ENCODE measurements around the gene PRKCG.

The PRKCG gene

DNA sequence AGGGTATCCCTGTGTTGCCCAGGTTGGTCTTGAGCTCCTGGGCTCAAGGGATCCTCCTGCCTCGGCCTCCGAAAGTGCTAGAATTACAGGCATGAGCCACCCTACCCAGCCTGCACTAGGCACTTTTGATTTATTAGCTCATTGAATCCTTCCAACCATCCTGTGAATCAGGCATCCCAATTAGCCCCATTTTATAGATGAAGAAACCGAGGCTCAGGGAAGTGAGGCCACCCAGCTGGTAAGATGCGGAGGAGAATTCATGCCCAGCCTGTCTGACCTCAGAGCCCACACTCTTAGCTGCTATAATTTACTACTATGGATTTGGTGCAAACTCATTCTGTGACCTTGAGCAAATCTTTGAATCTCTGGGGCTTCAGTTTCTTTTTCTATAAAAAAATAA, 62.9 kb downstream of the PRKCG start:
- Histone ChIP-seq H3K27me3 (ENCODE audit: insufficient read depth, low read length) (no peaks in the 10 kb centered on the region), H3K4me1 (ENCODE audit: insufficient read depth, low read length, severe bottlenecking) (no peaks in the 10 kb centered on the region), H3K9me3 (ENCODE audit: low read length) (no peaks in the 10 kb centered on the region), H4K20me1 (ENCODE audit: insufficient read depth, low read length) (no peaks in the 10 kb centered on the region), H3K36me3 (ENCODE audit: insufficient read depth, low read length) (no peaks in the 10 kb centered on the region), H2AFZ (ENCODE audit: low read length) (no peak overlapping the region), H3F3A (ENCODE audit: insufficient read depth, low read length) (no peaks in the 10 kb centered on the region), H3K9me2 (ENCODE audit: low read depth, low read length) (no peaks in the 10 kb centered on the region), H3K4me2 (ENCODE audit: low read length) (no peak overlapping the region), H3K79me2 (ENCODE audit: insufficient read depth, low read length) (no peaks in the 10 kb centered on the region), H3K9ac (ENCODE audit: low read length) (no peak overlapping the region), H3K4me3 (ENCODE audit: low read depth, low read length, poor library complexity, severe bottlenecking) (no peak overlapping the region), H3K27ac (ENCODE audit: low read depth, low read length, poor library complexity, severe bottlenecking) (no peak overlapping the region)
- TF ChIP-seq, protein P1, sequence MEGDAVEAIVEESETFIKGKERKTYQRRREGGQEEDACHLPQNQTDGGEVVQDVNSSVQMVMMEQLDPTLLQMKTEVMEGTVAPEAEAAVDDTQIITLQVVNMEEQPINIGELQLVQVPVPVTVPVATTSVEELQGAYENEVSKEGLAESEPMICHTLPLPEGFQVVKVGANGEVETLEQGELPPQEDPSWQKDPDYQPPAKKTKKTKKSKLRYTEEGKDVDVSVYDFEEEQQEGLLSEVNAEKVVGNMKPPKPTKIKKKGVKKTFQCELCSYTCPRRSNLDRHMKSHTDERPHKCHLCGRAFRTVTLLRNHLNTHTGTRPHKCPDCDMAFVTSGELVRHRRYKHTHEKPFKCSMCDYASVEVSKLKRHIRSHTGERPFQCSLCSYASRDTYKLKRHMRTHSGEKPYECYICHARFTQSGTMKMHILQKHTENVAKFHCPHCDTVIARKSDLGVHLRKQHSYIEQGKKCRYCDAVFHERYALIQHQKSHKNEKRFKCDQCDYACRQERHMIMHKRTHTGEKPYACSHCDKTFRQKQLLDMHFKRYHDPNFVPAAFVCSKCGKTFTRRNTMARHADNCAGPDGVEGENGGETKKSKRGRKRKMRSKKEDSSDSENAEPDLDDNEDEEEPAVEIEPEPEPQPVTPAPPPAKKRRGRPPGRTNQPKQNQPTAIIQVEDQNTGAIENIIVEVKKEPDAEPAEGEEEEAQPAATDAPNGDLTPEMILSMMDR (IDR thresholded peaks at IDR 0.05; ENCODE audit: low read length), result no peak
- no peak for TF ChIP-seq EZH2 (IDR thresholded peaks at IDR 0.05; ENCODE audit: borderline replicate concordance, low read length)

DNA sequence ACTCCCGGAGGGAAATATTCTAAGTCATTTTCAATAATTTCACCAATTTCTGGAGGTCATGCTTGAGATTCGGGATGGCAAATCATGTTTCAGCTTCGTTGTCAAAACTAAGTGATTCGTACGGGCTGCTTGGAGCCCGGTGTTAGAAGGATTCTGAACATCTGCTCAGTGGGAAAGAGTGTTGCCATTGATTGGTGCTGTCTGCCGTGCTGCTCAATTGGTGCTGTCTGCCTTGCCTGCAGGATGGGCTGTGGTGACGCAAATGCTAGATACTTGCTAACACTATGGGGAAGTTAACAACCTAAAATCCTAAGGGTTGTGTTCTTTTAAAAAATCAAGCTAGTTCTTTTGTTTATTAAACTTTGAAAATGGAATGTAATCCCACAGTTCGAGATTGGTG, 63.4 kb downstream of the PRKCG start:
- H3K27me3 ChIP-seq (ENCODE audit: insufficient read depth, low read length), result no peaks in the 10 kb centered on the region
- no peaks in the 10 kb centered on the region for H3K9me2 ChIP-seq (ENCODE audit: low read depth, low read length)
- H3K79me2 ChIP-seq (ENCODE audit: insufficient read depth, low read length), result no peaks in the 10 kb centered on the region
- no peak overlapping the region for H3K4me2 ChIP-seq (ENCODE audit: low read length)
- H2AFZ ChIP-seq (ENCODE audit: low read length), result no peak overlapping the region
- no peaks in the 10 kb centered on the region for H3F3A ChIP-seq (ENCODE audit: insufficient read depth, low read length)
- H3K27ac ChIP-seq (ENCODE audit: low read depth, low read length, poor library complexity, severe bottlenecking), result no peak overlapping the region
- H3K4me3 ChIP-seq (ENCODE audit: low read depth, low read length, poor library complexity, severe bottlenecking), result no peak overlapping the region
- H3K9me3 ChIP-seq (ENCODE audit: low read length), result no peaks in the 10 kb centered on the region
- H4K20me1 ChIP-seq (ENCODE audit: insufficient read depth, low read length), result no peaks in the 10 kb centered on the region
- no peaks in the 10 kb centered on the region for H3K36me3 ChIP-seq (ENCODE audit: insufficient read depth, low read length)
- TF ChIP-seq, protein P1 (IDR thresholded peaks at IDR 0.05; ENCODE audit: low read length), result no peak
- TF ChIP-seq EZH2 (IDR thresholded peaks at IDR 0.05; ENCODE audit: borderline replicate concordance, low read length), result no peak
- no peak overlapping the region for H3K9ac ChIP-seq (ENCODE audit: low read length)
- H3K4me1 ChIP-seq (ENCODE audit: insufficient read depth, low read length, severe bottlenecking), result no peaks in the 10 kb centered on the region

DNA sequence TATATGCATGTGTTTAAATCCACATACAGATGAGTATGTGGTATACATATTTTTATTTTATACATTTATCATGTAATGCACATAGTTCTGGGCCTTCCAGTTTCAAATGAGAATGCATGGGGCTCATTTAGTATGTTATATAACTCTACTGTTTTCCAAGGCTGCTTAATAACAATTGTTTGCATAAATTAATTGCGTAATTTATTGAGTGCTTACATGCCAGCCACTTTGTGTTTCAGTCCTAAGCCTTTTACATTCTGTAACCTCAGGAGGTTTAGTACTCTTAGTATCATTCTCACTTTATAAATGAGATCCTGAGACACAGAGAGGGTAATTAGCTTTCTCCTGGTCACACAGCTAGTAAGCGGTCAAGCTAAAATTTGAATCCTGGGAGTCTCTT, 64.0 kb downstream of the PRKCG start:
- H3F3A ChIP-seq (ENCODE audit: insufficient read depth, low read length), result no peaks in the 10 kb centered on the region
- H3K27me3 ChIP-seq (ENCODE audit: insufficient read depth, low read length), result no peaks in the 10 kb centered on the region
- TF ChIP-seq EZH2 (IDR thresholded peaks at IDR 0.05; ENCODE audit: borderline replicate concordance, low read length), result no peak
- TF ChIP-seq, protein P1 (IDR thresholded peaks at IDR 0.05; ENCODE audit: low read length), result no peak
- H3K36me3 ChIP-seq (ENCODE audit: insufficient read depth, low read length), result no peaks in the 10 kb centered on the region
- H3K9ac ChIP-seq (ENCODE audit: low read length), result no peak overlapping the region
- H3K4me1 ChIP-seq (ENCODE audit: insufficient read depth, low read length, severe bottlenecking), result no peaks in the 10 kb centered on the region
- no peak overlapping the region for H3K27ac ChIP-seq (ENCODE audit: low read depth, low read length, poor library complexity, severe bottlenecking)
- no peaks in the 10 kb centered on the region for H3K9me3 ChIP-seq (ENCODE audit: low read length)
- no peaks in the 10 kb centered on the region for H4K20me1 ChIP-seq (ENCODE audit: insufficient read depth, low read length)
- H3K4me3 ChIP-seq (ENCODE audit: low read depth, low read length, poor library complexity, severe bottlenecking), result no peak overlapping the region
- H3K9me2 ChIP-seq (ENCODE audit: low read depth, low read length), result no peaks in the 10 kb centered on the region
- H3K4me2 ChIP-seq (ENCODE audit: low read length), result no peak overlapping the region
- no peak overlapping the region for H2AFZ ChIP-seq (ENCODE audit: low read length)
- no peaks in the 10 kb centered on the region for H3K79me2 ChIP-seq (ENCODE audit: insufficient read depth, low read length)
